GM19025 (cell line): ENCODE data around the gene TECPR2.

Experiments used
- ATAC-seq: cut with Tn5 transposase; IDR thresholded peaks from one replicate; pipeline ENCODE4 v1.9.1; 2021; ENCODE audit warnings: mild to moderate bottlenecking, low read depth, moderate library complexity; ENCODE audit not compliant: unreplicated experiment

TECPR2 gene

DNA sequence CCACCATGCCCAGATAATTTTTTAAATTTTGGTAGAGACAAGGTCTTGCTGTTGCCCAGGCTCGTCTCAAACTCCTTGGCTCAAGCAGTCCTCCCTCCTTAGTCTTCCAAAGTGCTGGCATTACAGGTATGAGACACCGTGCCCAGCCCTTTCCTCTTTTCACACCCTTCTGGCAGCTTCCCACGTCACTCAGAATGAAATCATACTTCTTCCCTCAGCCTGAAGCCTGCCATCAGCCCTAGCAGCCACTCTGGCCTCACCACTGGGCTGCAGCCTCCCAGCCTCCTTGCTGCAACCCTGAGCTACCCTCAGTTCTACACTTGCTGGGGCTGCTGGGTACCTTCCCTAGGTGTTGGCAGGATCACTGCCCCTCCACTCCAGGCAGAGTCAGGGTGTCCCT, 128.6 kb downstream of the TECPR2 start:
- ATAC-seq = no peak

GRCh38 chr14:102491786-102492530, 129.2 kb downstream of the TECPR2 start:
- ATAC-seq = no peak

- ATAC-seq = no peak
These were observed 129.8 kb downstream of the TECPR2 start for GRCh38 chr14:102492531-102492910.

GRCh38 chr14:102493096-102493495, 130.4 kb downstream of the TECPR2 start:
- ATAC-seq = no peak

GRCh38 chr14:102493585-102493984, 130.8 kb downstream of the TECPR2 start:
- no peak for ATAC-seq

DNA sequence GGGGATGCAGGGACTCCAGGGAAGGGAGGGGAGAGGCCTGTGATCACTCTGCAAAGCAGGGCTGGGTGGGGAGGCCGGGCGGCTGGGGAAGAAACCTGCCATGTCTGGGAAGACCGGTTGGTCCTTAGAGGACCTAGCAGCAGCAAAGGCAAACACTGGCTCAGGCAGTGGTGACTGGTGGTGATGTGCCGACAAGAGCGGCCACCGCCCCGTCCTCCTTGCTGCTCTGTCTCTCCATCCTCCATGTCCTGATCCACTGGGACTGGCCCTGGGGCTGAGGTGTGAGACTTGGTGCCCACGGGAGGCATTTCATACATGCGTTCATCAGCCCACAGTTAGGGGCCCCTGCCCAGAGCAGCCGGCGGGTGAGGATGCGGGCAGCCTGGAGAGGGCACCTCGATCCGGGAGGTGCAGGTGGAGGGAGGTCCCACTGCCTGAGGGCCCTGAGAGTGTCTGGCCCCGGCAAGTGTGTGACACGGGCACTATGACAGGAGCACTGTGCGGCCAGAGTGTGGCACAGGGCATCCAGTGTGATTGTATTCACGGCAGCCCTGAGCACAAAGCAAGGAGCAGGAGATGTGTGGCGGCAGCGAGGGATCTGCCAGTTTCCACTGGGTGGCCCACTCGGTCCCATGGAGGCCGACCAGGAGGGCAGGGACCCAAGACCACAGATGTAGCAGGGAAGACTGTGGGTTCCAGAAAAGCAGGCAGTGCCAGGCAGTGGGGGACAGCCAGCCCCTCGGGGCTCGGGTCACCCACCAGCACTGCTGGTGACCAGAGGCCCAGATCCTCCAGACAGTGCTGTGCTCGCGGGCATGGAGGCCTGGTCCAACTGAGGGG, 133.0 kb downstream of the TECPR2 start:
- no peak for ATAC-seq

- no peak for ATAC-seq
These were observed 133.6 kb downstream of the TECPR2 start for GRCh38 chr14:102496331-102496691.

- ATAC-seq = no peak
These were observed 134.4 kb downstream of the TECPR2 start for GRCh38 chr14:102496958-102497744.

GRCh38 chr14:102497998-102498677, 135.4 kb downstream of the TECPR2 start:
- no peak for ATAC-seq

- no peak for ATAC-seq
These were observed 136.0 kb downstream of the TECPR2 start for GRCh38 chr14:102498678-102499265.

GRCh38 chr14:102499401-102500157, 136.8 kb downstream of the TECPR2 start:
- no peak for ATAC-seq

GRCh38 chr14:102500158-102500662, 137.5 kb downstream of the TECPR2 start:
- no peak for ATAC-seq

DNA sequence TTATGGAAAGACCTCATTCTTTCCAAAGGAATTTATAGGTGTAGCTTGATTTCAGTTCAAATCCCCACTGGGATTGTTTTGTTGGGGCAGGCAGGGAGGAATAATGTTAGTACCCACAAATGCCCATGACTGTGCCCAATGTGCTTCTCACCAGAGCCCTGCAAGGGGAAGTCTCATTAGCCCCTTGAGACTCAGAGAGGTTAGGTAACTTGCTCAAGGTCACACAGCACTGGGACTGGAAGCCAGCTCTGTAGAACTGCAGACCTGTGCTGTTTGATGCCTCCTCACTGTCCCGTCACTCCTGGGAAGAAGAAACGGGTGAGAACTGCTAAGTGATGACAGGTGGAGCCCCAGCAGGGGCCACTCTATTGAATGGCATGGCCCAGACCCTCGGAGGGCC, 138.0 kb downstream of the TECPR2 start:
- ATAC-seq = no peak

DNA sequence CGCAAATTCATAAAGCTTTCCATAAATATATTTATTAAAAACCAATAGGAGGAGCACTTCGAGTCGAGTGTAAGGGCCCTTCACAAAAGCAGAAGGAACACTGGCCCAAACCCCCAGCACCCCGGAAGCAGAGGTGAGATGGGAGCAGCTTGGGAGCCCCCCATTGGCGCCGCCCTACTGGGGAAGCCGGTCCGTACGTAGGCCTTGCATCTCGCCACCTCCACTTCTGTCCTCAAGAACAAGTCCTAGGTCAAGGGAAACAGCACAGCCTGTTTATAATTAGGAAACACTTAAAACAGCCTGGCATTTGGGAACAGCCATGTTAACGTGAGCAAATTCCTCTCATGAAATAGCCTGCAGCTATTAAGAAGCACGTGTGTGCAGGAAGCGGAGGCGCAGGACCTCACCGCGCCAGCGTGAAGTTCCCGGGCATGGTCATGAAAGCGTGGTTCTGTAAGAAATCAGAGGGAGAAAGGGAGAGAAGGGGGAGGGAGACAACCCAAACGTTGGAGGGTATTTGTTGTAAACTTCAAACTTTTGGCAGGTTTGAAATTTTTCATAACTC, 139.1 kb downstream of the TECPR2 start:
- ATAC-seq = no peak

GRCh38 chr14:102502571-102502970, 139.8 kb downstream of the TECPR2 start:
- no peak for ATAC-seq

GRCh38 chr14:102503641-102504327, 141.0 kb downstream of the TECPR2 start:
- ATAC-seq = no peak

- ATAC-seq = no peak
These were observed 141.7 kb downstream of the TECPR2 start for GRCh38 chr14:102504328-102504999.
